PC-9 (cell line): ENCODE data around the gene ST8SIA3. TPM values are rescaled to one million over a fixed set of nuclear protein-coding genes. Genes with fewer than 3 reads are reported as not detected.

ENCODE experiments used
- BruUV-seq: library from RNA; stranded (reverse); fragments of 400-500 nt; replicated peaks from 2 replicates; lab custom pipeline; 2021; lab: Mats Ljungman, UMichigan
- CTCF ChIA-PET: fragments of 300-600 bp; sonication (Branson Sonifier 250); formaldehyde crosslinking; loops from one replicate; lab custom pipeline; 2022; ENCODE audit warnings: antibody characterized with exemption; lab: Charles Lee
- POLR2A ChIA-PET: fragments of 300-600 bp; sonication (Branson Sonifier 250); formaldehyde crosslinking; loops from one replicate; lab custom pipeline; 2022; ENCODE audit warnings: antibody characterized with exemption; ENCODE audit not compliant: unreplicated experiment; lab: Charles Lee
- DNase-seq, 2 experiments: peaks; one replicate each; pipeline versions ENCODE4 v3.0.0 to v3.0.0-alpha.2; 2015 to 2022; ENCODE audit warnings: mixed read lengths in 1 of 2
- H2AFZ ChIP-seq: fragments of 200-600 bp; sonication (generic); 2 replicates; pipeline ENCODE4 v1.8.1; 2017; ENCODE audit warnings: antibody characterized with exemption
- H3F3A ChIP-seq: fragments of 200-600 bp; sonication (generic); 2 replicates; pipeline ENCODE4 v1.8.1; 2017; ENCODE audit warnings: antibody characterized with exemption, mild to moderate bottlenecking, low read depth; ENCODE audit not compliant: insufficient read depth
- H3K27ac ChIP-seq: fragments of 200-600 bp; sonication (generic); 2 replicates; pipeline ENCODE4 v1.6.1; 2016; ENCODE audit warnings: mixed run types
- H3K27me3 ChIP-seq: fragments of 200-600 bp; sonication (generic); 2 replicates; pipeline ENCODE4 v1.6.1; 2016; ENCODE audit warnings: low read depth, mixed run types; ENCODE audit not compliant: insufficient read depth
- H3K36me3 ChIP-seq: fragments of 200-600 bp; sonication (generic); 2 replicates; pipeline ENCODE4 v1.6.1; 2016; ENCODE audit warnings: low read depth, mixed run types
- H3K4me1 ChIP-seq: fragments of 200-600 bp; sonication (generic); replicated peaks from 2 replicates; pipeline ENCODE4 v1.6.1; 2016; ENCODE audit warnings: mixed run types; ENCODE audit not compliant: insufficient read depth
- H3K4me2 ChIP-seq: fragments of 200-600 bp; sonication (generic); 2 replicates; pipeline ENCODE4 v1.6.1; 2017; ENCODE audit warnings: mixed run types
- H3K4me3 ChIP-seq: fragments of 200-600 bp; sonication (generic); 2 replicates; pipeline ENCODE4 v1.6.1; 2016; ENCODE audit warnings: mixed run types
- H3K79me2 ChIP-seq: fragments of 200-600 bp; sonication (generic); 2 replicates; pipeline ENCODE4 v1.6.1; 2017; ENCODE audit warnings: low read depth, mixed run types
- H3K9me2 ChIP-seq: fragments of 200-600 bp; sonication (generic); 2 replicates; pipeline ENCODE4 v1.8.1; 2017; ENCODE audit warnings: mild to moderate bottlenecking; ENCODE audit not compliant: insufficient read depth
- H3K9me3 ChIP-seq: fragments of 200-600 bp; sonication (generic); 2 replicates; pipeline ENCODE4 v1.8.1; 2016; ENCODE audit warnings: low read depth; ENCODE audit not compliant: insufficient read depth
- H4K20me1 ChIP-seq: fragments of 200-600 bp; sonication (generic); 2 replicates; pipeline ENCODE4 v1.8.1; 2017; ENCODE audit not compliant: insufficient read depth
- CTCF ChIP-seq: fragments of 200-600 bp; sonication (generic); conservative IDR thresholded peaks from 2 replicates; pipeline ENCODE4 v1.6.1; 2017; ENCODE audit warnings: mixed run types, antibody characterized with exemption, mild to moderate bottlenecking, moderate library complexity
- EZH2 ChIP-seq: fragments of 200-600 bp; sonication (generic); IDR thresholded peaks from 2 replicates; pipeline ENCODE4 v1.8.0; 2017; ENCODE audit warnings: antibody characterized with exemption, low read depth
- intact Hi-C: fragments of 100-400 bp; cut with micrococcal nuclease; formaldehyde crosslinking; loops from one replicate; pipeline ENCODE4 v1.10.0; 2022; ENCODE audit not compliant: unreplicated experiment
- total RNA-seq: library from RNA; stranded (reverse); gene quantifications from 2 replicates; pipeline ENCODE4 v1.2.3, GENCODE V29; 2021

The ST8SIA3 gene
- total RNA-seq, 1 experiment from 2014 or later: not detected

GRCh38 chr18:57333940-57334339 is 18.4 kb upstream of the ST8SIA3 start:
- DNase-seq: no peak
- Histone ChIP-seq H3K36me3 (no peaks in the 10 kb centered on the region), H3K79me2 (no peaks in the 10 kb centered on the region), H3K9me3 (no peaks in the 10 kb centered on the region), H3K4me2 (no peak overlapping the region), H3K4me1 (no peaks in the 10 kb centered on the region), H4K20me1 (no peaks in the 10 kb centered on the region), H2AFZ (no peak overlapping the region), H3K27me3 (peaks cover 7% of the 10 kb centered on the region; the same call in 1 of the 2 replicates), H3K4me3 (no peak overlapping the region), H3K27ac (no peak overlapping the region), H3F3A (no peaks in the 10 kb centered on the region), H3K9me2 (0 out of 2 replicates have a peak, but pooled peaks cover 3% of the 10 kb centered on the region)
- intact Hi-C loops: no loop called here
- no peak for TF ChIP-seq EZH2
- no peak for TF ChIP-seq CTCF
- CTCF ChIA-PET: no interaction called here
- POLR2A ChIA-PET: no interaction called here
- BruUV-seq: no TSS peak

GRCh38 chr18:57334383-57334782 is 18.0 kb upstream of the ST8SIA3 start:
- H2AFZ ChIP-seq: no peak overlapping the region
- no peak overlapping the region for H3K4me2 ChIP-seq
- H3K4me1 ChIP-seq: no peaks in the 10 kb centered on the region
- H3K79me2 ChIP-seq: no peaks in the 10 kb centered on the region
- BruUV-seq: no TSS peak
- DNase-seq: no peak
- ChIA-PET CTCF (no interaction called here), POLR2A (no interaction called here)
- H3K27ac ChIP-seq: no peak overlapping the region
- no peak overlapping the region for H3K4me3 ChIP-seq
- H3K9me3 ChIP-seq: no peaks in the 10 kb centered on the region
- H3K9me2 ChIP-seq: 0 out of 2 replicates have a peak, but pooled peaks cover 3% of the 10 kb centered on the region
- no peaks in the 10 kb centered on the region for H3F3A ChIP-seq
- intact Hi-C loops: no loop called here
- peaks cover 10% of the 10 kb centered on the region; the same call in 1 of the 2 replicates for H3K27me3 ChIP-seq
- H3K36me3 ChIP-seq: no peaks in the 10 kb centered on the region
- no peaks in the 10 kb centered on the region for H4K20me1 ChIP-seq
- TF ChIP-seq CTCF: no peak
- TF ChIP-seq EZH2: no peak

- H4K20me1 ChIP-seq: no peaks in the 10 kb centered on the region
- DNase-seq: no peak
- intact Hi-C loops: no loop called here
- no peaks in the 10 kb centered on the region for H3F3A ChIP-seq
- H3K27ac ChIP-seq: no peak overlapping the region
- 0 out of 2 replicates have a peak, but pooled peaks cover 3% of the 10 kb centered on the region for H3K9me2 ChIP-seq
- H3K4me1 ChIP-seq: no peaks in the 10 kb centered on the region
- BruUV-seq: no TSS peak
- TF ChIP-seq CTCF (no peak), EZH2 (no peak)
- no peak overlapping the region for H3K4me3 ChIP-seq
- H3K36me3 ChIP-seq: no peaks in the 10 kb centered on the region
- no peak overlapping the region for H3K4me2 ChIP-seq
- H2AFZ ChIP-seq: no peak overlapping the region
- no peaks in the 10 kb centered on the region for H3K79me2 ChIP-seq
- no peaks in the 10 kb centered on the region for H3K9me3 ChIP-seq
- ChIA-PET POLR2A (no interaction called here), CTCF (no interaction called here)
- H3K27me3 ChIP-seq: peaks cover 13% of the 10 kb centered on the region; the same call in 1 of the 2 replicates
Measured at GRCh38 chr18:57336343-57336742, 16.0 kb upstream of the ST8SIA3 start.
